Epidermal melanocyte (primary cell): Measurements from ENCODE around the gene ABHD17C.

ENCODE experiments used
- DNase-seq: peaks from one replicate; pipeline ENCODE4 v3.0.0; 2011; ENCODE audit warnings: low spot score; ENCODE audit not compliant: insufficient read length

ABHD17C gene

DNA sequence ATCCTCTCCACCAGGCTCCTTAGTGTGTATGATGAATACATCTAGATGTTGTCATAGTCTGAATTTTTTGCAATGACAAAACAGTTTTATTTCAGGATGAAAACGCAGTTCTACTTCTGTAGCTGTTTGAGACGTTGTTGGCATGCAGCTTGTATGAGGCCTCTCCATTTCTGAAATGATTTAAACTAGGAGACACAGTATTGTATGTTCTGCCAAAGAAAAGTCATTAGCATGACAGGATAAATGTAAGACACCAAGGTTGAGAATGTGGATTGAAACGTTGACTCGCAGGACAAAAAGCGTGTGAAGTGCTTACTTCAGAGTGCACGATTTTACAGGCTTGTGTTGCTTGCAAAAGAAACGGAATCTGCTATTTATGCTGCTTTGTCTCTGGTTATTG is 35.3 kb downstream of the ABHD17C start:
- DNase-seq: no peak

DNA sequence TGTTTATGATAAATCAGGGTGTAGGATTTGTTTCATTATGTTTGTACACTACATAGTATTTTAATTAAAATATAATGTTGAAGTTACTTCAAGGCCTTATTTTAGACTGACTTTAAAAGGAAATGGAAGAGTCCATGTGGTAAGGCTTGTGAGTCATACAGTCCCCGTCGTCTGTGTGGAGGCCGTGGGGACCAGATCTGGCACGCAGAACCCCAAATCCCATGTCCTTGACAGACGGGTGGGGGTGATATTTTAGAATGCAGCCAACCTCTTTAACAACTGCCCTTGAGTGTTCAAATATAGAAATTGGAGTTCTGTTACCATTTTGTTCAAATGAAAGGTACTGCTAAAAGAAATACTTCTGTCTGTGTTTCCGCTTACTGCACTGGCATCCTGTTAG is 35.8 kb downstream of the ABHD17C start:
- no peak for DNase-seq

DNA sequence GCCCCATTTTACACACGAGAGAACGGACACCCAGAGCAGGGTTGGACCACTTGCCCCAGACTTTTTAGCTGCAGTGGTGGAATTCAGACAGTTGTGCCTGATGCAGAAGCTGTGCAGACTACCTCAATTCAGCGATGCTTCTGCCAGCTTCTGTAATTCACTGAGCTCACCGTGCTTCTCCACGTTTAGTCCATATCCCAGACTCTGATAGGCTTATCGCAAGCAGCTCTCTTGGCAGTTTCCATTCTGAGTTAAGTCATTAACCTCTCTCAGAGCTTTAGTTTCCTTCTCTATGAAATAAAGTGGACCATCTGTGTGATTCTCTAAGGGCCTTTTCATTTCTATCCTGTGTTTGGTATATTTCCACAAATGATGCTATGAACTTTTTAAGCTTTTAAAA is 37.1 kb downstream of the ABHD17C start:
- DNase-seq: no peak

DNA sequence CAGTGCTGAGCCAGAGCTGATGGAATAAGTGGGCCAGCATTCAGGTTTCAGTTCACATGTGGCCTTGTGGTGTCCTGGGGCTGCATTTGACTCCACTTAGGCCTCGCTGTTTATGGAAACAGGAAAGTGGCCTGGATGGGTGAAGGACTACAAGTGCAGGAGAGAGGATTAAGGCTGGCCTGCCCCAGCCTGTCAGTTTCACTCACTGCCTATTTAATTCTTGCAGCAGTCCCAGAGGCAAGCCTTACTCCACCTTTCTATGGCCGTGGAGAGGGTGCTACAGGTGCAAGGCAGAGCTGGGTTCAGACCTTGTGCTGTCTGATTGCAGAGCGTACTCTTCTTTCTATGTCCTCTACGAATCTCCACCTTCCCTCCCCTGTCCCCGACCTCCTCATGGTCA is 37.7 kb downstream of the ABHD17C start:
- no peak for DNase-seq

DNA sequence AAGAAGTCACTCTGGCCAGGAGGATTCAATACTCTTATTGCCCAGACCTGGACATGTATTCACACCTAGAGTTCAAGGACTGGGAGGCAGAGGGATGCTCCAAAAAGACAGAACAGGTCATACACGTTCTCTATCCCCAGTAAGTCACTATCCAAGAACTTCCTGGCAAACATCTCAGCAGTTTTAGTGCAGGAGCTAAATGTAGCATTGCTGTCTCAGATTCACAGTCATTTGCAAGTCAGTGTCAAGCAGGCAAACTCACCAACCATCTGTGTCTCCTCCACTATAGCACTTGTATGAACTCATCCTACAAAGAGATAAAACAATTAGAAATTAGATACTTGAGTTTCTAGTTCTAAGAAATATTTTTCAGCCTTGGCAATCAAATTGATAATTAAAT is 38.4 kb downstream of the ABHD17C start:
- no peak for DNase-seq

DNA sequence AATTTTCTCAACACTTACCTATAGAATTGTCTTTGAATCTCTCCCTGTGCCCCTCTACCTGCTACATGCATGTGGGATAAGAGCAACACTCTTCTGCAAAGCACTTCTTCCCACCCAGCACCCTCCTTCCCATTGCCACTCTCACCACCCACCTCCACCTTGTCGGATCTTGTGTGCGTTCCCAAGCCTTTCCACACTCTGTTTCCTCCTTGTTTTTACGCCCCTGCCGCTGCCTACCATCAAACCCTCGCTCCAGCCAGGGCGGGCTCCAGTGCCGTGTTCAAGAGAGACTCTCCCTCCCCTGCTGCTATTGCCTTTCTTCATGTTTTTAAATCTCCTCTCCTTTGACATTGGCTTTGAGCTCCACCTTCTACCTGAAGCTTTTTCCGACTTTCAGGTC is 40.2 kb downstream of the ABHD17C start:
- no peak for DNase-seq

DNA sequence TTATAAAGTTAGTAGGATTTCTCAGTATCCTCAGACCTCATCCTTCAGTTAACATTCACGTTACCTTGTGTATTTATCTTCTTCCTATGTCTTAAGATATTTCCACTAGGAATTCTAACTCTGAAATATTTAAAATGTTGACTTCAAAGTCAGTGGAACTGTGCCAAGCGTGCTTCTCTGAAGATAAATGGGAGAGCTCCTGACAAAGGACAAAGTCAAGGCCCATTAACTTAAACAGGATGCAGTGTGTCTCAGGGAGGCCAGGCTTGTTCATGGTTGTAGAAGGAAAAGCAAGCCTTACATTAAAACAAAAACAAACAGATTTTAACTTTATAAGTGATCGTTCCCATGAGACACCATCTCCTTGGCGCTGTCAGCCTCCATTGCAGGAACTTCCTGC is 41.5 kb downstream of the ABHD17C start:
- DNase-seq: no peak

DNA sequence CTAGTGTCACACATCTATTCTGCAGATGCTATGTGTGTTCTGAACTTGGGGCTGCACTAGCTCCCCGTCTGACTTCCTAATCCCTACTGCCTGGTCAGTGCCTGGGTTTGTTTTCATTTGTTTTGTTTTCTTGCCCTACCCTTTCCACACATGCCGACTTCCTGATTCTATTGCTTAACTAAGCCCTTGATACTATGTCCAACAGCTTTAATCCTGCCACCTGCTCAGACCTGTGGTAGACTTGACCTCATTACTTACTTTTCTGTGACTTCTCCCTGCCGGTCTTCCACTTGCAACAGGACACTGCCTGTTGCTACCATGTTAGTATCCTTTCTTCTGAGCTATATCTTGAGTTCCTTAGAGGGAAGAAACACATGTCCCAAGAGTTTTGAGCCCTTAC is 44.8 kb downstream of the ABHD17C start:
- no peak for DNase-seq

DNA sequence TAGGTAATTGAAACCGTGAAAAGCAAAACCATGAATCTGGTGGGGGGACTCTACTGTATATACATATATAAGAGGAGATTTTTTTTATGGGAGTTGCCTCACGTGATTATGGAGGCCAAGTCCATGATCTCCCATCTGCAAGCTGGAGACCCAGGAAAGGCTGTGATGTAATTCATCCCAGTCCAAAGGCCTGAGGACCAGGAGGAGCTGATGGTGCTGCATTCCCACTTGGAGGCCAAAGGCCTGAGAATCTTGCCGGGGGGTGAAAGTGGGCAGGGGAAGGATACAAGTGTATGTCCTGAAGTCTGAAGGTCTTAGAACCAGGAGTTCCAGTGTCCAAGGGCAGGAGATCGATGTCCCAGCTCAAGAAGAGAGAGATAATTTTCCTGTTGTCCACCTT is 47.0 kb downstream of the ABHD17C start:
- DNase-seq: no peak

DNA sequence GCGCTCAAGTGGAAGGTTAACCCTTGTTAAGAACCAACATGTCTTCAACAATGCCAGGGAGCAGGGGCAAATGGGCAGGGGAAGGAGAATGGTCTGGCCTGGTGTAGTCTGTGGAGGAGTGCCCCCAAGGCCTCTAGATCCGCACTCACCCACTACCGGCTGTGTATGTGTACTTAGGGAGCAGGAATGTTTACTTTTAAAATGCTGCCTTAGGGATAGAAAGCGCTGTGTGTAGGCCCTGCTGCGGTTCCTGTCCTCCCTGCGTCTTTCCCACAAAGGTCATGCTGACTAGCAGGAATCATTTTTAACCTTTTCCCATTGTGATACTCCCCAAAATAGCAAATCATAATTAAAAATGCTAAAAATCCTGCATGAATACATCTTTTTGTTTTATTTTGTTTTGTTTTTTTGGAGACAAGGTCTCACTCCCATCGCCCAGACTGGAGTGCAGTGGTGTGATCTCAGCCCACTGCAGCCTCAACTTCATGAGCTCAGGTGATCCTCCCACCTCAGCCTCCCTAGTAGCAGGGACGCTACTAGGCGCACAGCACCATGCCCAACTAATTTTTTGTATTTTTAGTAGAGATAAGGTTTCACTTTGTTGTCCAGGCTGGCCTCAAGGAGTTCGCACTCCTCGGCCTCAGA is 48.2 kb downstream of the ABHD17C start:
- no peak for DNase-seq

DNA sequence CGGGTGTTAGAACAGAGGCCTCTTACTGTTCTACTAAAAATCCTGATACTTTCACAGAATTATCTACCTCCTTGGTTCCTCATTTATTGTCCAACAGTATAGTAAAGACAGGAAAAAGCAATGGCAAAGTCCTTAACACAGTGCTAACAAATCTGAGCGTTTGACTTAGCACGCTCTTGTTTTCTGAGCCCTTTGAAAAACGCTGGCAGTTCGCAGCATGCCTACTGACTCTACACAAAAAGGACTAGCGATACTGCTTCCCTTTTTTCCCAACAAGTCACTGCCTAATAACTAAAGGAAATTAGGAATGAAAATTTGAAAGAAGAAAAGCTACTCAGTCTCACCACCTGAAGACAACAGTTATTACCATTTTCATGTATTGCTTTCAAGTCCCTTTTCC is 49.3 kb downstream of the ABHD17C start:
- no peak for DNase-seq

DNA sequence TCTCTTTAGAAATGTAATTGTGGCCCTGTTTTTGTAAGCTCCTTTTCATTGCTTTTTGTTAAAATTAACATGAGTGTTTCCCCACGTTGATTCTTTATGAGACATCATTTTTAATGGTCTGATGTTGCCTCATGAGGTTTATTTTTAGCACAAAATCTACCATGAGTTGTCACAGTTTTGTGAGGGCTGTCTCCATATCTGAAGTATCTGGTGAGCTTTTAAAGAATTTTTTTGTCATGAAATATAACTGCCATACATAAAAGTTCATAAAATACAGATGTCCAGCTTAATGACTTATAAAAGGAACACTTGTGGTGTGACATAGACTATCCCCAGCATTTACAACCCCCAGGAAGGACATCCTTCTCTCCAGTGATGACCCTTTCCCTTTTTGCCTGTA is 49.7 kb downstream of the ABHD17C start:
- DNase-seq: no peak

DNA sequence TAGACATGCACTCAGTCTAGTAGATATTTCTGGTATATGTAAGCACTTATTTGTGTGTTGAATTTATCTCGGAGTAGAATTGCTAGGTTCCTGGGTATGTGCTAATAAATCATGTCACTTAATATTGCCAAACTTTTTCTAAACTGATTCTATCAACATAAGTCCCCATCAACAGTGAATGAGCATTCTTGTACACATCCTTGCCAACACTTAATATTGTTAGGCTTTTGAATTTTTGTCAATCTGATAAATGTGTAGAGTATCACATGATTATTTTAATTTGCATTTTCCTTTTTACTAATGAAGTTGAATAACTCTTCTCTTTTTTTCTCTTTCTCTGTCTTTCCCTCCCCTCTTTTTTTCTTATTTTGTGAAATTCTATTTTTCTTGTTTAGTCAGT is 50.8 kb downstream of the ABHD17C start:
- DNase-seq: no peak

DNA sequence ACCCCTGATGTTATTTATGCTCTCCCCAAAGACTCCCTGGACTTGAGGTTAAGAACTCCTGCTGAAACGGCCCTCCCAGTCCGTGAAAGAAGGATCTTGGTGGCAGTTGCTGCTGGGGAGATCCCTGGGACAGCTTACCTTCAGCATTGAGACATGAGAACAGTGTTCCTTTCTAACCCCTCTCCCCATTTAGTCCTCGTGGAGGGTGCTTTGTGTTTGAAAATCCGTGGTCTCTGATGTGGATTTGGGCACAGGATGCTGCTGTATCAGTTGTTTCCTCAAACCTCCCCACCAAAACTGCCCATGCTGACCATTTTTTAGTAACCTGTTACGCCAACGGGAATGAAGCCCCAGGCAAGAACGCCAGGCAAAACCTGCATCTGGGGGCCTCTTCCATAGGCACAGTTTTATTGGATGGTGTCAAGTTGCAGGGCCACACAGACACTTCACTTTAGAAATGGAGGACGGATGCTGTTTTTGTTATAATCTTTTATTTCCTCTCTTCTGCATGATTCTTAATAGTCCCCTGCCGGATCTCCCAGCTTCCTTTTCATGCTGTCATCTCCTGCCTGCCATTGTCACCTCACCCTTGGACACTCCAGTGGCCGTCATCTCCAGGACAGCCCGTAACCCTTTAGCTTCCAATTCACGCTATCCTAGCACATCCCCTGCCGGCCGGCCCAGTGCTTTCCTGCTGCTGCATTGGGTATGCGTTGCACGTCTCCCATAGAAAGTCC is 52.4 kb downstream of the ABHD17C start:
- DNase-seq: no peak

DNA sequence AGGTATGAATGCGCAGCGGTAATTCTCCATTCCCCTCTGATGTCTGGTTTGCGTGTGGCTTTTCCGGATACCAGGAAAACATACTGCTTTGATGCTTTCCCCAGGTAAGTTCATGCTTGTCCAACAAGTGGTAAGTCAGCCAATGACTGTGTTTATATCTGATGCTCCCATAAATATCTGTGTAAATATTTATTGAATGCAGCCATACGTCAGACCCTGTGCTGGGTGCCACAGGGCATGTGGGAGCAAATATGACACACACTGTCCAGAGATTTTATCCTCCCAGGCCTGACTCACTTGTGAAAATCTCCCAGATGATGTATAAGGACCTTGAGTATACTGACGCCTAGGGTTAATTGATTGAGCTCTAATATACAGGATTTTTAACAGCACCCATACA is 54.5 kb downstream of the ABHD17C start:
- no peak for DNase-seq

DNA sequence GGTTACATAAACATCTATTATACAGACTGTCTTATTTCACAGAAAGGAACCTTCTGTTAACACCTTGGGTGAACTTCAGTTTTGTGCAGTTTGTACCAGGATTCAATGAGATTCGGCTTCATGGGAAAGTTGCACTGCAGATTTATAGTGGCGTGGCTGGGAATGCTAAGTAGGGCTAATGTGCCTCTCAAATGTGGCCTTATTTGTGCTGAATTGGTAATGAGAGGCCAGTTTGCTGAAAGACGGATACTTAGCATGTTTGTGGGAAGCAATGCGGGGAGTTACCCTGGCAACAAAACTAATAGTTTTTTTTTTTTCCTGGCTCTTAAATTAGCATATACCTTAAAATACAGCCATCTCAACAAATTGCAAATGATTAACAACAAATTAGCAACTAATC is 55.5 kb downstream of the ABHD17C start:
- no peak for DNase-seq

DNA sequence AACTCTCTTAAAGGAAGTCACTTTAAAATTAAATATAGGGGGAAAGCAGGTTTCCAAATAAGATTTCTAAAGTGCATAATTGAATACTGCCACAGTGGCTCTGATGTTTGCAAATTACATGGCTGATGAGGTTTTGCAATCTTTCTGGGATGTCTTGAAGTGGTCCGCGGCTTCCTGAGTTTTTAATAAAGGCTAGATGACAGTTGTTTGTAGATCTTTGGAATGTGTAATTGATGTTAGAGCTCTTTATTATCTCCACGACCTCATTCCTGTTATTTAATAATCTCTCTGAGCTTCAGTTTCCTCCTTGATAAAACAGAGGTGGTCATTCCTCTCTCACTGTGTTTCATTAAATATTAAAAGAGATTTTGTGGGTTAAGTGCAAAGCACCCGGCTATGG is 57.1 kb downstream of the ABHD17C start:
- no peak for DNase-seq

DNA sequence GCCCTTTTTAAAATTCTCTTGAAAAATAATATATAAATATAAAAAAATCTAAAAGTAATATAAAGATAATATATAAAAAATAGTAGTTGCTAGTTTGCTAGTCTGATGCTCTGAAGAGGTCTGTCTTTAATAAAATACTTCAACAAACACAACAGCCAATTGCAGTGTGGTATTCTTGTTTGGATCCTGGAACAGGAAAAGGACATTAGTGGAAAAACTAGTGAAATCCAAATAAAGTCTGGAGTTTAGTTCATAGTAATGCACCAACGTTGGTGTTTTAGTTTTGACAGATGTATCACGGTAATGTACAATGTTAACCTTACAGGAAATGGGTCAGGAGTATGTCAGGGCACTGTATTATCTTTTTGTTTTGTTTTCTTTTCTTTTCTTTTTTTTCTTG is 58.1 kb downstream of the ABHD17C start:
- no peak for DNase-seq

DNA sequence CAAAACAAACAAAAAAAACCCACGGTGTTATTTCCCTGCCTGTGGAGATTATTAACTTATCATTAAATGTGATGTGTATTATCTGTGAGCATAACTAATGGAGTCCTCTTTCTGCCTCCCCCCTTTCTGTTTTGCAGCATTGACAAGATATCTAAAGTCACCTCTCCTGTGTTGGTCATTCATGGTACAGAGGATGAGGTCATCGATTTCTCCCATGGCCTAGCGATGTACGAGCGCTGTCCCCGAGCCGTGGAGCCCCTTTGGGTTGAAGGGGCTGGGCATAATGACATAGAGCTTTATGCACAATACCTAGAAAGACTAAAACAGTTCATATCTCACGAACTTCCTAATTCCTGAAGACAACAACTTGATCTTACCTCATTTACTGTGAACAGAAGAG is 58.9 kb downstream of the ABHD17C start:
- no peak for DNase-seq

DNA sequence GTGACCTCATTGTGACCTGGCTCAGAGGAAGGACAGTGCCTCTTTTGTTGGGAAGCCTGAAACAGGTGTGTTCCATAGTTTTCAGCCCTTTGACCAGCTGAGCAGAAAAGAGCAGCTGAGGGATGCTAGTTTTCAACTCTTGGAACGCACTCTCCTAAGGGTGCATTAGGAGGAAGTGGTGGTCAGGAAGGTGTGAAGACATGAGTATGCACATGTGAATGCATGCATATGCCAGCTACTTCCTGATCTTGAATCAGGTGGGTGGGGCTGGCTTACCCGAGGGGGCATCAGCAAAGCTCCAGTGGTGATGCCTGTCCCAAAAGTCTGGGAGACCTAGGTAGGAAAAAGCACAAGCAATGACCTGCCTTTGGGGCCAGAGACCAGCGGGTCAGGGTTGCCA is 60.8 kb downstream of the ABHD17C start:
- no peak for DNase-seq

DNA sequence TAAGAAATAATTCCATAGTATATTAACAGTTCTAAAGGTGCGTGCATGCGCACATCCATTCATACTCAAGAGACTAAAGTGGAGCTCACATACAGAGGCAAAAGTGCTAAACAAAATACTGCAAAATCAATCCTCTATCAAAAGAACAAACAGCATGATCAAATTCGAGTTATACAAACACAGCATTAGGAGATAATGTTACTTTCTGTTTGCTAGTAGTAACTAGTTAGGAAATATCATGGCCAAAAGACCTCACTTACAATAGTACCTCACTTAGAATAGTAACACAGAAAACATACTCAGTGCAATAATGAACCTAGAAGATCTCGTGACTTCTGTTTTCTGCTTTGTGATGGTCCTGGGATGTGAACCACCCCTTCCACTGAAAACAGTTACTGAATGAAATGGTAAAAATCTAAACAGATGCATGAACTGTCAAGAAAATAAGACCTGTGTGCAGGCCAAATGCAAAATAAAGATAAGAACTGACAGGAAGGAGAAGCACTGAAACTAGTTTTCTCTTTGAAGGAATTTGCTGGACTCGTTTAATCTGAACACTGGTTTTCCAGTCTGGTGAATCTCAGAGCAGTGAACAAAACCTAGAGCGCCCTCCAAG is 63.1 kb downstream of the ABHD17C start:
- no peak for DNase-seq

DNA sequence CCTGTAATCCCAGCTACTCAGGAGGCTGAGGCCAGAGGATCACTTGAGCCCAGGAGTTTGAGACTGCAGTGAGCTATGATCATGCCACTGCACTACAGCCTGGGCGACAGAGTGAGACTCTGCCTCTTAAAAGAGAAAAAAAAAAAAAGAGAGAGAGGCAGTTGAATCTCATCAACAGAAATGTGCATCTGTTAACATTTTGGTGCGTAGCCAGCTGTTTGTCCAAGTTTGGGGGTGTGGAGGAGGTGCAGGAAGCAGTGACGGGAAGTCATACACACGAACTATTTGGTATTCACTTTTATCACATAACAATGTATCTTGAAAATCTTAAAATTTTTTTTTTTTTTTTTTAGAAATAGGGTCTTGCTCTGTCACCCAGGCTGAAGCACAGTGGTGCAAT is 65.8 kb downstream of the ABHD17C start:
- DNase-seq: no peak

DNA sequence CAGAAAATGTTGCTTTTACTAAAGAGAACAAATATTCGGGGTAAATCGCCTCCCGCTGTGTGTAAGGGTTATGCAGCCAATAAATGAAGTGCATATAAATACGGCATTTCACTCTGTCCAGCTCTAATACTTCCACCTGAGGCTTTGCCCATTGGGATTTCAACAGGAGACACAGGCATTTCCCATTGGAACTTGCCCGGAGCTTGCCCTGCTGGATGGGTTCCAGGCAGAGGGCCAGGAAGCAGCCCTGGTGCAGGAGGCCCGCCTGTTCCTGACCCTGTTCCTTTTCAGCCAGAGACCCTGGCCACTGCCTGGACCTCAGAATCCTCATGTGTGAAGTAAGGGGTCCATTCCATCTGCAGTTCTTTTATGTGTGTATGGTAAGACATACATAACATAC is 66.6 kb downstream of the ABHD17C start:
- DNase-seq: no peak
